GM12873 (cell line): ENCODE data around the gene DZIP1.

Experiments used
- TF ChIP-seq, protein P1 (sequence below): IDR thresholded peaks from 2 replicates; pipeline ENCODE4 v1.5.1; 2012; ENCODE audit warnings: low read depth, mild to moderate bottlenecking, moderate library complexity, low read length, control low read depth; ENCODE audit not compliant: insufficient read depth; ENCODE audit errors: missing control alignments

Gene DZIP1, protein sequence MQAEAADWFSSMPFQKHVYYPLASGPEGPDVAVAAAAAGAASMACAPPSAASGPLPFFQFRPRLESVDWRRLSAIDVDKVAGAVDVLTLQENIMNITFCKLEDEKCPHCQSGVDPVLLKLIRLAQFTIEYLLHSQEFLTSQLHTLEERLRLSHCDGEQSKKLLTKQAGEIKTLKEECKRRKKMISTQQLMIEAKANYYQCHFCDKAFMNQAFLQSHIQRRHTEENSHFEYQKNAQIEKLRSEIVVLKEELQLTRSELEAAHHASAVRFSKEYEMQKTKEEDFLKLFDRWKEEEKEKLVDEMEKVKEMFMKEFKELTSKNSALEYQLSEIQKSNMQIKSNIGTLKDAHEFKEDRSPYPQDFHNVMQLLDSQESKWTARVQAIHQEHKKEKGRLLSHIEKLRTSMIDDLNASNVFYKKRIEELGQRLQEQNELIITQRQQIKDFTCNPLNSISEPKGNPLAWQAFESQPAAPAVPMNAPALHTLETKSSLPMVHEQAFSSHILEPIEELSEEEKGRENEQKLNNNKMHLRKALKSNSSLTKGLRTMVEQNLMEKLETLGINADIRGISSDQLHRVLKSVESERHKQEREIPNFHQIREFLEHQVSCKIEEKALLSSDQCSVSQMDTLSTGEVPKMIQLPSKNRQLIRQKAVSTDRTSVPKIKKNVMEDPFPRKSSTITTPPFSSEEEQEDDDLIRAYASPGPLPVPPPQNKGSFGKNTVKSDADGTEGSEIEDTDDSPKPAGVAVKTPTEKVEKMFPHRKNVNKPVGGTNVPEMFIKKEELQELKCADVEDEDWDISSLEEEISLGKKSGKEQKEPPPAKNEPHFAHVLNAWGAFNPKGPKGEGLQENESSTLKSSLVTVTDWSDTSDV

DNA sequence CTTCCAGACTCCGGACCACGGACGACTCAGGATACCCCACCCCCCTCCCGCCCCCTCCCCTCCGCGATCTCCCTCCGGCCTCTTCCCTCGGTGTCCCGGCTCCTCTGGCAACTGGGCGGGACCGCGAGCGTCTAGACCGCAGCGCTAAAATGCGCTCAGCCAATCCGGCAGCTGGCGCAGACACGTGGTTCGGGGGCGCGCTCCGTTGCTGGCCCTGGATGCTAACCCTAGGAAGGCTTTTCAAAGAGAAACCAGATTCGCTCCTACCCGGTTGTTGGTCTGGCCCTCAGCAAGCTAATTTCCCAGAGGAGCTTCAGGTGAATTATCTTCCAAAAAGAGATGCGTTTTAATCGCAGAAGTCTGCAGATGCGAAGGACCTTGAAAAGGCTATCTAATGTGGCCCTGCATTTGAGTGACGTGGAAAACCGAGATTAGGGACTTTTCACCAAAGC, at the start of gene DZIP1:
Gene DZIP1 (minus strand): TSS at position 106 of the 452 bp plus-strand sequence. CDS start 2,677 bp downstream, outside the sequence.
- TF ChIP-seq, protein P1, sequence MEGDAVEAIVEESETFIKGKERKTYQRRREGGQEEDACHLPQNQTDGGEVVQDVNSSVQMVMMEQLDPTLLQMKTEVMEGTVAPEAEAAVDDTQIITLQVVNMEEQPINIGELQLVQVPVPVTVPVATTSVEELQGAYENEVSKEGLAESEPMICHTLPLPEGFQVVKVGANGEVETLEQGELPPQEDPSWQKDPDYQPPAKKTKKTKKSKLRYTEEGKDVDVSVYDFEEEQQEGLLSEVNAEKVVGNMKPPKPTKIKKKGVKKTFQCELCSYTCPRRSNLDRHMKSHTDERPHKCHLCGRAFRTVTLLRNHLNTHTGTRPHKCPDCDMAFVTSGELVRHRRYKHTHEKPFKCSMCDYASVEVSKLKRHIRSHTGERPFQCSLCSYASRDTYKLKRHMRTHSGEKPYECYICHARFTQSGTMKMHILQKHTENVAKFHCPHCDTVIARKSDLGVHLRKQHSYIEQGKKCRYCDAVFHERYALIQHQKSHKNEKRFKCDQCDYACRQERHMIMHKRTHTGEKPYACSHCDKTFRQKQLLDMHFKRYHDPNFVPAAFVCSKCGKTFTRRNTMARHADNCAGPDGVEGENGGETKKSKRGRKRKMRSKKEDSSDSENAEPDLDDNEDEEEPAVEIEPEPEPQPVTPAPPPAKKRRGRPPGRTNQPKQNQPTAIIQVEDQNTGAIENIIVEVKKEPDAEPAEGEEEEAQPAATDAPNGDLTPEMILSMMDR: no peak

DNA sequence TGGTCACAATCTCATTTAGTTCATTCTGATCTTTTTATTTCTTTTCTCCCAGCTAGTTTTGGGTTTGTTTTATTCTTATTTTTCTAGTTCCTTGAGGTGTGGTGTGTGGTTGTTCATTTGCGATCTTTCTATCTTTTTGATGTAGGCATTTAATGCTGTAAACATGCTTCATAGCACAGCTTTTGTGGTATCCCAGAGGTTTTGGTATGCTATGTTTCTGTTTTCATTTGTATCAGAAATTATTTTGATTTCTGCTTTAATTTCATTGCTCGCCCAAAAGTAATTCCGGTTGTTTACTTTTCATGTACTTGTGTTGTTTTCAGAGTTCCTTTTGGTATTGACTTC, 45.0 kb upstream of the DZIP1 start:
- TF ChIP-seq, protein P1: no peak

DNA sequence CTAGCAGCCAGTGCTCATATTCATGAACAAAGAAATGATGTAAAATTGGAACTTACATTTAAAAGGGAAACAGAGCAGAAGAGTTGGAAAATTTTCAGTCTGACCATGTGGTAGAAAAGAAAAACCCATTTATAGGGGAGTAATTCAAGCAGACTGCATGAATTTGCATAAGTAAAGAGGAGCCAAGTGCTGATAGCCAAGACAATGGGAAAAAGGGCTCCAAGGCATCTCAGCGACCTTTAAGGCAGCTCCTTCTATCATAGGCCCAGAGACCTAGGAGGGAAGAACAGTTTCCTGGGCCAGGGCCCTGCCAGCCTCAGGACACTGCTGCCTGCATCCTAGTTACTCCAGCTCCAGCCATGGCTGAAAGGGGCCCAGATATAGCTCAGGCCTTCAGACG, 39.9 kb upstream of the DZIP1 start:
- TF ChIP-seq, protein P1: no peak

DNA sequence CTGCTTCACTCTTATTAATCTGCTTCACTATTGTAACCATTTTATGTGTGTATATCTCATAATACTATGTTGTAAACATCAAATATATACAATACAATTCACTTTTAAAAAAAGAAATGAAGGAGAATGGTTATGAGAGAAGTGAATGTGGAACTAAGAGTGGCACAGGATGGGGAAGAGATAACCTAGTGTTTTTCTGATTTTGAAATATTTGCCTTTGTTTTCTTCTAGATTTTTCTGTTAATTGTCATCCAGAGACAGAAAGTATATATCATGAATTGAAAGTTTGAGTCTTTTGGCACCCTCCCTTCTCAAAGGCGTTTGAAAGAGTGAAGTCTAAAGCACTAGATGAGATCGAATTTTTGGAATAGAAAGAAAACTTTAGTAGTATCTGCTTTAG, 35.2 kb upstream of the DZIP1 start:
- TF ChIP-seq, protein P1: no peak

DNA sequence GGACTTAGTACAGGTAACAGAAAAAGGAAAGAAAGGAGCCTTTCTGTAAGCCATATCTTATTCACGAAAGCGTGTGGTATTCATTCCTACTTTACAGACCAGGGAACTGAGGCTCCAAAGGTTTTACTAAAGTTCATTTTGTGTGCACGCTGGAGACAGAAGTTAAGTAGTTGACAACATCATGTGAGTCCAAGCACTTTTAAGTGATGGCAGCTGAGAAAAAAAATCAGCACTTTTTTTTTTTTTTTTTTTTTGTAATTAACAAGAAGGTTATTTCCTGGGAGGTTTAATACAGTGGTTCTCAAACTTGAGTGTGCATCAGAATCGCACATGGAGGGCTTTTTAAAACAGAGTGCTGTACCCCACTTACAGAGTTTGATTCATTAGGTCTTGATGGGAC, 34.5 kb upstream of the DZIP1 start:
- TF ChIP-seq, protein P1: no peak

DNA sequence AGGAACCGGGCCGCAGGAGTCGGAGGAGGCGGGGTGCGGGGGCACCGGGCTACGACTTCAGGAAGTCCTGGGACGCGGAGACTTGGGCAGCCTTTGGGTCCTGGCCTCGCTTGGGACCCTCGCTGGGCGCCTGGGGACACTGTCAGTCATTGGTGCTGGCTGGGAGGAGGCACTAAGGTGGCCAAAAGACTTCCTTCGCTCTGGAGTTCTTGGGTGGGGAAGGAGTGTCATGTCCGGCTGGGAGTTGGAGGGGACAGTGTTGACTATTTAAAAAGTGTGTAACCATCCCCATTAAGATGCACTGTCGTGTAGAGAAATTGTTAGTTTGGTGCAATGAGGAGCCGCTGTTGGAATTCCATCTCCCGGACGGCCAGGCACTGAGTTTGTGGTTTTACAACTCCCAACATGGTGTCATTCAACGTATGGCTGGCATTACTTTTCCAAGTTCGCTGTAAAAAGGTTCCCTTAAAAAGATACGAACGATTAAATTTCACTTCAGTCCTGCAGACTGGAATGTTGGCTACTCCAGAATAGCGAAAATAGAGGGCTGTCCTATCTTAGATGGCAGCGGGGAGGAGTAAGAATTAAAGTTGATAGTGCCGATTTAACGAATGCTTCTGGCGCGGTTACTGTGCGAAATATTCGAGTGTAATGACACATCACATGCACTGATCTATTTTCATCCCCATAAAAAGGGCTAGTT, 33.2 kb upstream of the DZIP1 start:
- TF ChIP-seq, protein P1: no peak
